A673 (cell line): ENCODE data around the gene SLC2A4. TPM values are rescaled to one million over a fixed set of nuclear protein-coding genes. Genes with fewer than 3 reads are reported as not detected.

Experiments
- BruUV-seq: library from RNA; stranded (reverse); fragments of 400-500 nt; replicated peaks from 2 replicates; lab custom pipeline; 2021; lab: Mats Ljungman, UMichigan
- CTCF ChIA-PET: fragments of 300-600 bp; sonication (Branson Sonifier 250); formaldehyde crosslinking; loops from one replicate; lab custom pipeline; 2022; ENCODE audit warnings: antibody characterized with exemption; lab: Charles Lee
- POLR2A ChIA-PET: fragments of 300-600 bp; sonication (Branson Sonifier 250); formaldehyde crosslinking; loops from one replicate; lab custom pipeline; 2022; ENCODE audit warnings: antibody characterized with exemption; ENCODE audit not compliant: low non-redundant PET; lab: Charles Lee
- DNase-seq: peaks from one replicate; pipeline ENCODE4 v3.0.0-alpha.2; 2015; ENCODE audit warnings: low spot score
- H3K27ac ChIP-seq: fragments of 200-600 bp; sonication (generic); 2 replicates; pipeline ENCODE4 v1.5.1; 2016; ENCODE audit warnings: mixed run types, low read depth, mild to moderate bottlenecking, mixed read lengths, antibody characterized with exemption, low read length; ENCODE audit not compliant: poor library complexity, severe bottlenecking
- H3K27me3 ChIP-seq: fragments of 200-600 bp; sonication (generic); replicated peaks from 2 replicates; pipeline ENCODE4 v1.6.1; 2017; ENCODE audit warnings: mixed run types, low read depth, mild to moderate bottlenecking, mixed read lengths, antibody characterized with exemption, low read length; ENCODE audit not compliant: insufficient read depth, poor library complexity
- H3K36me3 ChIP-seq: fragments of 200-600 bp; sonication (generic); 2 replicates; pipeline ENCODE4 v1.6.1; 2016; ENCODE audit warnings: mixed run types, mild to moderate bottlenecking, mixed read lengths, antibody characterized with exemption, low read length; ENCODE audit not compliant: insufficient read depth, poor library complexity, severe bottlenecking
- H3K4me1 ChIP-seq: fragments of 200-600 bp; sonication (generic); 2 replicates; pipeline ENCODE4 v1.6.1; 2017; ENCODE audit warnings: mixed run types, mild to moderate bottlenecking, mixed read lengths, antibody characterized with exemption, low read length; ENCODE audit not compliant: insufficient read depth, poor library complexity, severe bottlenecking
- H3K4me3 ChIP-seq: fragments of 200-600 bp; sonication (generic); 2 replicates; pipeline ENCODE4 v1.5.1; 2016; ENCODE audit warnings: low read depth, mixed run types, mild to moderate bottlenecking, mixed read lengths, low read length; ENCODE audit not compliant: poor library complexity, severe bottlenecking
- H3K9me3 ChIP-seq: fragments of 200-600 bp; sonication (generic); 2 replicates; pipeline ENCODE4 v1.6.1; 2016; ENCODE audit warnings: mixed run types, low read depth, mild to moderate bottlenecking, mixed read lengths, antibody characterized with exemption, low read length; ENCODE audit not compliant: poor library complexity, severe bottlenecking
- CTCF ChIP-seq: fragments of 300-800, 200-600 bp; sonication (generic); conservative IDR thresholded peaks from 2 replicates; pipeline ENCODE4 v1.5.1; 2017; ENCODE audit warnings: low read depth, mild to moderate bottlenecking, antibody characterized with exemption, low read length, moderate library complexity, mixed read lengths
- EZH2 ChIP-seq: fragments of 200-600 bp; sonication (generic); IDR thresholded peaks from 2 replicates; pipeline ENCODE4 v1.6.1; 2017; ENCODE audit warnings: borderline replicate concordance, low read depth, mild to moderate bottlenecking, mixed read lengths, antibody characterized with exemption, low read length; ENCODE audit not compliant: poor library complexity, severe bottlenecking
- intact Hi-C: fragments of 100-400 bp; cut with micrococcal nuclease; formaldehyde crosslinking; loops from one replicate; pipeline ENCODE4 v1.10.0; 2022; ENCODE audit not compliant: unreplicated experiment
- total RNA-seq: library from RNA; stranded (reverse); gene quantifications from 2 replicates; pipeline ENCODE4 v1.2.3, GENCODE V29; 2021

The SLC2A4 gene
- total RNA-seq, 1 experiment from 2014 or later, result 0.67 TPM

GRCh38 chr17:7249830-7250229 is 31.7 kb upstream of the SLC2A4 start:
- peaks cover 17% of the 10 kb centered on the region for H3K4me1 ChIP-seq
- intact Hi-C loops, result loop anchor here (5.0 kb wide), 1 partner anchor 57 kb away; the partner anchor contains the start of gene EIF5A
- POLR2A ChIA-PET, result no interaction called here

GRCh38 chr17:7250695-7251627 is 30.6 kb upstream of the SLC2A4 start:
- Histone ChIP-seq H3K27me3 (no peaks in the 10 kb centered on the region), H3K27ac (peak overlapping the region; percentile 98), H3K4me1 (peaks cover 17% of the 10 kb centered on the region), H3K4me3 (peak overlapping the region; percentile 74), H3K36me3 (peaks cover 31% of the 10 kb centered on the region), H3K9me3 (no peaks in the 10 kb centered on the region)
- TF ChIP-seq EZH2 (no peak), CTCF (no peak)
- intact Hi-C loops, result loop anchor here (1.0 to 5.0 kb wide), 2 partner anchors 8 to 56 kb away; partner anchors contain the start of gene EIF5A
- CTCF ChIA-PET, result no interaction called here
- POLR2A ChIA-PET, result interaction anchor here (0.6 kb wide), 3 partner anchors 9 to 233 kb away, joined by 3 to 5 read pairs (median 3); partner anchors contain the start of gene GABARAP
- no peak for DNase-seq
- BruUV-seq, result no TSS peak

More at GRCh38 chr17:7249830-7250229, 31.7 kb upstream of the SLC2A4 start:
- H3K4me3 ChIP-seq, result peak overlapping the region; percentile 74
- no TSS peak for BruUV-seq
- H3K27ac ChIP-seq, result peak overlapping the region; percentile 98
- H3K27me3 ChIP-seq, result no peaks in the 10 kb centered on the region
- H3K36me3 ChIP-seq, result peaks cover 28% of the 10 kb centered on the region
- TF ChIP-seq CTCF, result no peak
- no peak for TF ChIP-seq EZH2
- CTCF ChIA-PET, result interaction anchor here (0.6 kb wide), 1 partner anchor 15 kb away, joined by 3 read pairs; no protein-coding TSS in a partner anchor
- no peak for DNase-seq
- no peaks in the 10 kb centered on the region for H3K9me3 ChIP-seq

- H3K9me3 ChIP-seq, result no peaks in the 10 kb centered on the region
- intact Hi-C loops, result loop anchor here (1.0 to 5.0 kb wide), 2 partner anchors 8 to 56 kb away; partner anchors contain the start of gene EIF5A
- H3K27ac ChIP-seq, result peak within 1 kb of the TSS; percentile 98
- no peaks in the 10 kb centered on the region for H3K27me3 ChIP-seq
- no peak for TF ChIP-seq EZH2
- no peak for TF ChIP-seq CTCF
- ChIA-PET POLR2A (interaction anchor here (0.6 kb wide), 3 partner anchors 9 to 232 kb away, joined by 3 to 5 read pairs (median 3); partner anchors contain the start of gene GABARAP), CTCF (no interaction called here)
- peak; percentile 100 for DNase-seq
- BruUV-seq, result no TSS peak
- H3K36me3 ChIP-seq, result peaks cover 23% of the 10 kb centered on the region
- peaks cover 17% of the 10 kb centered on the region for H3K4me1 ChIP-seq
- peak within 1 kb of the TSS; percentile 74 for H3K4me3 ChIP-seq
Observed at GRCh38 chr17:7251661-7252175, 29.8 kb upstream of the SLC2A4 start, which contains the start of gene CTDNEP1. CTDNEP1 (minus strand) TSS chr17:7251734; CDS start chr17:7251296, 438 bp downstream.
